ENCODE measurements around the gene PHF21A.

DNA sequence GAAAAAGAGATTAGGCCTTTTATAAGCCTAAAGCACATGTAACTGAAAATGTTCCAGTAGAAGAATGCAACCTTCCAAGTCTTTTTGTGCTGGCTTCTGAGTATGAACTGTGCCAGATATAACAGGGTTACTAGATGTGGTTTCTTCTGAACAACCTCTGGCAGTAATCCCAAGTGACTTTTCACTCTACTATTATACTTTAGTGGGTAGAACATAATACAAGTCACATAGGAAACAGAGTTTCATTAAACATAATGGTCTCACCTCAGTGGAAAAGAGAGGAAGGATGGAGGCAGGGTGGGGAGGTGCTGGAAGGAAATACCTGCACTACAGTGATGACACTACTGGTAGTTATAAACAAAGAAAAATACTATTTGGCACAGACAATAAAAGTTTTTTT lies 81.3 kb downstream of the PHF21A start:
- TF ChIP-seq, protein P1, sequence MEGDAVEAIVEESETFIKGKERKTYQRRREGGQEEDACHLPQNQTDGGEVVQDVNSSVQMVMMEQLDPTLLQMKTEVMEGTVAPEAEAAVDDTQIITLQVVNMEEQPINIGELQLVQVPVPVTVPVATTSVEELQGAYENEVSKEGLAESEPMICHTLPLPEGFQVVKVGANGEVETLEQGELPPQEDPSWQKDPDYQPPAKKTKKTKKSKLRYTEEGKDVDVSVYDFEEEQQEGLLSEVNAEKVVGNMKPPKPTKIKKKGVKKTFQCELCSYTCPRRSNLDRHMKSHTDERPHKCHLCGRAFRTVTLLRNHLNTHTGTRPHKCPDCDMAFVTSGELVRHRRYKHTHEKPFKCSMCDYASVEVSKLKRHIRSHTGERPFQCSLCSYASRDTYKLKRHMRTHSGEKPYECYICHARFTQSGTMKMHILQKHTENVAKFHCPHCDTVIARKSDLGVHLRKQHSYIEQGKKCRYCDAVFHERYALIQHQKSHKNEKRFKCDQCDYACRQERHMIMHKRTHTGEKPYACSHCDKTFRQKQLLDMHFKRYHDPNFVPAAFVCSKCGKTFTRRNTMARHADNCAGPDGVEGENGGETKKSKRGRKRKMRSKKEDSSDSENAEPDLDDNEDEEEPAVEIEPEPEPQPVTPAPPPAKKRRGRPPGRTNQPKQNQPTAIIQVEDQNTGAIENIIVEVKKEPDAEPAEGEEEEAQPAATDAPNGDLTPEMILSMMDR (IDR thresholded peaks at IDR 0.05), result no peak
- TF ChIP-seq POLR2AphosphoS5 (IDR thresholded peaks at IDR 0.05), result no peak
